Sciatic nerve (tissue), 2 donors: ENCODE measurements around the gene NAA10. TPM values are rescaled to one million over a fixed set of nuclear protein-coding genes. Genes with fewer than 3 reads are reported as not detected.

Experiments
- ATAC-seq: fragments of 200-7000 bp; cut with Tn5 transposase; one replicate; pipeline ENCODE4 v1.9.1; 2020; ENCODE audit warnings: mild to moderate bottlenecking, moderate library complexity
- DNase-seq: peaks from one replicate; pipeline ENCODE4 v3.0.0-alpha.2; 2020; ENCODE audit warnings: low spot score
- intact Hi-C: fragments of 100-400 bp; cut with DNase I; formaldehyde crosslinking; loops from one replicate; pipeline ENCODE4 v1.14.2; 2022
- total RNA-seq: library from RNA; stranded (reverse); fragmentation: NEBNext Ultra II Directional; extraction: Animal tissue kit (Norgen Biotek cat#: 25700); gene quantifications from one replicate; pipeline ENCODE4 v1.2.1, GENCODE V29; 2021
- donor health status: DM: no; HTN: no; CAD: no.
- donor health status: DM: no; HTN: no; CAD: no.

NAA10 gene
- total RNA-seq, 1 donor from 2014 or later = 73.6 TPM

DNA sequence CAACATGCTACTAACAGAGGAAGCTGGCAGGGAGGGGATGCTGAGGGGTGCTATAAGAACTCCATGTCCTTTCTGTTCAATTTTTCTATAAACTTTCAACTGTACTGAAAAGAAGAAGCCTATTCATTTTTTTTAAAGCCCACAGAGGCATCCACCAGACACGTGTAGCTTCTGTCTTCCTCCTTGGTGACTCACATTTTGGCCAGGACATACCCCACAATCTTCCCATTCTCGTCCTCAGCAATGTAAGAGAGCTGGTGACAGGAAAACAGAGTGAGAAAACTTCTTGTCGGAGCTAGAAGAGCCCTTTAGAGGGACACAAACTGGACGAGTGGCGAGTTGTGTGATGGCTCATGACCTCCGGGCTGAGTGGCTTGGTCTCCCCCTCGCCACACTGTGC lies 1.1 kb downstream of the NAA10 start:
- intact Hi-C loops = no loop called here
- ATAC-seq (no peak), DNase-seq (no peak)

DNA sequence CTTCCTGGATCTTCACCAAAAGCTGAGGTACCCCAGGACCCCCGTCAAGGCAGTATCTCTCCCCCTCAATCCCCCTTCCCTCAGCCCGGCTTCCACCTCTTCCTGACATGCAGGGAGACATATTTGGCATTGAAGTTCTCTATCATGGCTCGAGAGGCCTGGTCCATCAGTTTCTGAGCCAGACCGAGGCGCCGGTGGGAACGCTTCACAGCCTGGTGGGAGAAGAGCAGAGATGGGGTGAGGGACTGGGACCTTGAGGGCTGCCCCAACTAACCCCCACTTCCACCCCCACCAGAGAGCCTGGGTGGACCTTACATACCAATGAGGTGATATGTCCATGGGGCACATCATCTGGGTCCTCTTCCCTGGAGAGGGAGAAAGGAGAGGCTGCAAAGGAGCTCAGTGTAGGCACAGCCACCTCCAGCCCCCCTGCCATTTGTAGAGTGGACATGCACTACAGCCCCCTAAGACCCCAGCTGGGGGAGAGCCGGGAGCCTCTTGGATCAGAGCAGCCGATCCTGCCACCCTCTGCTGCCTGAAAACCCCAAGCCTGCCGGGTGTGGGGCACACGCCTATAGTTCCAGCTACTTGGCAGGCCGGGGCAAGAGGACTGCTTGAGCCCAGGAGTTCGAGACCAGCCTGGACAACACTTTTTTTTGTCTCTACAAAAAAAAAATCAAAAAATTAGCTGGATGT lies 2.5 kb downstream of the NAA10 start:
- no peak for DNase-seq
- intact Hi-C loops = no loop called here
- no peak for ATAC-seq

DNA sequence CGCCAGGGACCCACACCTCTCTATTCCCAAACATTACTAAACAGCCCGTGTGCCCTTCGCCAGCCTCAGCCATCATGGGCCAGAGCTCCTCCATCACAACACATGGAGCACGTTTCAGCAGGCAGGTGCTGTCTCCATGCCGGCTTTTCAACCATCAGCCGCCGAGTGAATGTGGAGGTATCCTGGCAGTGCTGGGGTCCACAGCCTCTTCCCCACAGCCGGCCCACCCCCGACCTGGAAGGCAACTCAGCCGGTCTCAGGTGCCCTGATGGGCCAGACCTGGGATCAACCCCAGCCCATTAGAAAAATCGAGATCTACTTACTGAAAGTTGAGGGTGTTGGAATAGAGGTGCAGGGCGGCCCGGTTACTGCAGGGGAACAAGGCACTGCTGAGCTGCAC lies 3.1 kb downstream of the NAA10 start:
- DNase-seq (no peak), ATAC-seq (no peak)
- intact Hi-C loops = no loop called here

DNA sequence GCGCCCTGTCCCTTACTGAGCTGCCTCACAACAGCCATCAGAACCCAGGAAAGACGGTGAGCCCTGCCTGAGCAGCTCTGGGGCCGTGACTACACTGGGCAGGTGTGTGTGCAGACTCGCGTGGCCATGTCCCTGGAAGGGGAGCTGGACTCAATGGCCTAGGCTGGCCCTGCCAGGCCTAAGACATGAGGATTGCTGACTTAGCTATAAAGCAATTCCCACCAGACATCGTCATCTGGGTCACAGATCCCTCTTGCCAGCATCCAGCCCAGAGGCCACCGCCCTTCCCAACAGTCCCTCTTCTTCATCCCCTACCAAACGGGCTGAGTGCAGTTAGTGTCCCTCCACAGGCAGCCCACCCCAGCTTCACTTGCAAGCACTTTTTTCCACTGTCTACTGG lies 3.7 kb downstream of the NAA10 start:
- DNase-seq (no peak), ATAC-seq (no peak)
- intact Hi-C loops = no loop called here

DNA sequence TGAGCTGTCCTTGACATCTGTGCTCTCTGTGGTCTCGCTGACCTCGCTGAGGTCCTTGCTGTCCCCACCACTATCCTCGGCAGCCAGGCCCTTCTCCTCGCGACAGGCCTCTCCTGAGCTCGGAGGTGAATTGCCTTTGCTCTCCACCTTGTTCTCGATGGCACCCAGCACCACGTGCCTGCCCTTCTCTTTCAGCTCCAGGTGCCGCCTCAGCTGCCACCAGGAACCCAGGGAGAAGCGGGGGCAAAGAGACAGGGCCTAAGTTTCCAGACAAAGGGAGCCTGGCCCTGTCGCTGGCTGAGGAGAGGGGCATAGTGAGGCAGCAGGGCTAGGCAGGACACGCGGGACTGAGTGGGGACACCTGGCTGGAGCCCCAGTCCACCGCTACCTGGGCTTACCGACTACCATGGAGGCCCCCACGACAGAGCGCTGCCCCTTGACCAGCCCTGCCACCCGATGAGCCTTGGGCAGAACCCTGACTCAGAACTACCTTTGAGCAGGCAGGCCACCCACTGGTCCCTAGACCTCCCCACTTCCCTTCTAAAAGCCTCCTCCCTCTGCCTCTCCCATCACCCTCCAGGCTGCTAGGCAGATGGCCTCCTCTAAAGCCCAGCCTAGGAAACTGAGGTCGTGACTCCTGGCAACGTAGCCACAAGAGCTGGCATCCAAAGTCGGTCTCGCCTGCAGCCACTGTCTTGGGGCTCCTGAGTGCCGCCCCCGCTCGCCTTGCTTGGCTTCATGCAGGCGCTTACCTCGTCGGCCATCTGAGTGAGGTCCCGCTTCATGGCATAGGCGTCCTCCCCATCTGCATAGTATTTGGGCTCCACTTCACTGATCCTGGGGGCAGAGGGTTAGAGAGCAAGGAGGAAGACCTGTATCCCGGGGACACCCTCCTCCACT lies 4.6 kb downstream of the NAA10 start:
- ATAC-seq = no peak
- intact Hi-C loops = no loop called here
- DNase-seq = no peak

DNA sequence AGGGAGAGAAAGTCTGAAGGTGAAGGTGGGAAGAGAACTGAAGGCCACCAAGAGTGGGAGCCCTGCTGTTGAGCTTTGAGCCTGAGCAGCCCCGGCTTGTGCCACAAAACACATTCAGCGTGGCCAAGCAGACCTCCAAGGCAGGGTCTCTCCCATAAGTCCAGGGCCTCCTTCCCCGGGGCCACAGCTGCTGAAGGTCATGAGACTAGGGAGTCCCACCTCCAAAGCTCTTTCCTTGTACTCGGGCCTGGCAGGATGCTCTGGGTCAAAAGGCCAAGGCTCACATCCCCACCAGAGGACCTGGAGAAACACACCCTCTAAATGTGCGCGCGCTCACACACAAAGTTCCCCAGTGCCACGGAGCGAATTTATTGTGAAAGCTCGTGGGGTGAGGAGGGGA lies 5.3 kb downstream of the NAA10 start:
- intact Hi-C loops = no loop called here
- DNase-seq (no peak), ATAC-seq (no peak)

DNA sequence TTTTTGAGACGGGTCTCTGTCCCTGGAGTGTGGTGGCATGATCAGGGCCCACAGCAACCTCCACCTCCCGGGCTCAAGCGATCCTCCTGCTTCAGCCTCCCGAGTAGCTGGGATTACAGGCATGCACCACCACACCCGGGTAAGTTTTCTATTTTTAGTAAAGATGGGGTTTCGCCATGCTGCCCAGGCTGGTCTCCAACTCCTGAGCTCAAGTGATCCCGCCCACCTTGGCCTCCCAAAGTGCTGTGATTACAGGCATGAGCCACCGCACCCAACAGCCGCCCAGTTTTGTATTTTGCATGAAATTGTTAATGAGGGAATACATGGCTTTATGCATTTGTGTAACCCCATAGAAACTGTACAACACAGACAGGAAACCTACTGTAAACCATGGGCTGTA lies 6.0 kb downstream of the NAA10 start:
- ATAC-seq (no peak), DNase-seq (no peak)
- intact Hi-C loops = no loop called here

DNA sequence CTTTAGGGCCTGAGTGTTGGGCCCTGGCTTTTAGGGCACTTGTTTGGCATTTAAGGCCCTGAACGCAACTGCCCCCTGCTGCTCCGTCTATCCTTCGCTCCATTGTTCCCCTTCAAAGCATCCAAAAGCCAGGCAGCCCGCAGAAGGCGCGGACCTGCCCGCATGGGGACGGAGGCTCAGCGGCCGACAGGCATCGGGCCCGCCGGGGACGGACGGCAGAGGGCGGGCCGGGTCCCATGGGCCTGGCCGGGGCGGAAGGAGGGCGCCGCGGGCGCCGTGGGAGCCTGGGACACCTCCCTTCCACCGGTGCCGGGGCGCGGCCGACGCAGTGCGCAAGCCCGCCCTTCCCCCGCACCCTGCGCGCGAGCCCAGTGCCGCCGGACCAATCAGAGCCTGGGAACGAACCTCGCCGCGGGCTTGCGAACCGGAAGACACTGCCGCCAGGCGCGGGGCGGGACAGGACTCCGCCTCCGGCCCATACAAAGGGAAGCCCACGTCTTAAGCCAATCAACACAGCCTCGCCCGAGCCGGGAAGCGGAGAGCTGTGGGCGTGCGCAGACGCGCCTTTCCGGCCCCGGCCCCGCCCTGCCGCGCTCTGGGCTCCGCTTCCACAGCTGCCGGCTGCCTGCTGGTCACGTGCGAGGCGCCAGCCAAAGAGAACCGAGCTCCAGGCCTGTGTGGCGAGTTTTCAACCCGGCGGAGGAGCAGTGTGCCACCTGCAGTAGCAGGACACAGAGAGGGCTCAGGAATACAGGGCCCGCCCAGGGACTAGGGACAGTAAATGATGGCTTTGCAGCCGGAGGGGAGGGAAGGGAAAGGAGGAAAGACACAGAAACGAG lies 6.7 kb downstream of the NAA10 start:
- intact Hi-C loops = no loop called here

DNA sequence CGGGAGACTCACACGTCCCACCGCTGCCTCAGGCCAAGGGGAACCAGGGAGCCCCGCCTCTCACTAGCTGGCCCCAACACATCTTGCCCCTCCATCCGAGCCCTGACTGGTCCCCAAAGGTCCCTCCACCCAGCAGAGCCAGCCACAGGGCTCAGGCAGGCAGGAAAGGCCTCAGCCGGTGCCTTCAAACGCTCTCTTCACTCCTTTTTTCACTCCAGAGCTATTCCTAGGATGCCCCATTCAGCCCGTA lies 7.2 kb downstream of the NAA10 start:
- intact Hi-C loops = no loop called here
- DNase-seq = no peak
- ATAC-seq = no peak

More for the DNA sequence above, 6.7 kb downstream of the NAA10 start:
- peak; percentile 97 for ATAC-seq
- peak; percentile 96 for DNase-seq

DNA sequence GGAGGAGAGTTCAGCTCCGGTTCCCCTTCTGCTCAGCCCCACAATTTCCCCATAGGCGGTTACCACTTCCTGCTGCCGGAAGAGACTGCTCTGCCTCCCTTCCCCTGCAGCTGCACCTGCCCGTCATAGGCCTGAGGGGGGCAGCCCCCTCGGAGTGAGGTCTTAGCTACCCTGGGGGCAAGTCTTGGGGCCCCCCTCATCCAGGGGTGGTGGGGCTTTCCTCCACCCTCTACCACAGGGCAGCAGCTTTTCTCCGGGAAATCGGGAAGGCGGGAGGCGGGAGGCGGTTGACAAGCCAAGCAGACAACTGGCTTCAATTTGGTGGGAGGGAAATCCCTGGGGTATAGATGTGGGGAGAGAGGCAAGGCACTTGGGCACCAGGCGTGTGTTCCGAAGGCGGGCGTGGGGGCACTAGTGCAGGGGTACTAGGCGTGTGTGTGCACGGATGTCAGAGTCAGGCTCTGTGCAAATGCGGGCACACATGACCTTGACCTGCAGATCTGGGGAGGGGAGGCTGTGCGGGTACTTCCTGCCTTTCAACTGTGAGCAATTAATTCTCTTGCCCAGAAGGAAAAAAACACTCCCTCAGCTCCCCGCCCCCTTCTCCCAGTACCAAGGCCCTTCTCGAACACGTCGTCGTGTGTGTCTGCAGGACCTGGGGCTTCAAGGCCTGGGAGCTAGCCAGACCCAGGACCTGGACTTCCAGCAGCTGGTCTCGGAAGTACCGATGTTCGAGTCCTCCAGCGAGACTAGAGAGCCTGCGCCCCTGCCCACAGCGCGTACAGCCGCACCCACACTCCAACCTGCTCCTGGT lies 7.8 kb downstream of the NAA10 start:
- intact Hi-C loops = no loop called here
- peak; percentile 14 for ATAC-seq
- no peak for DNase-seq

DNA sequence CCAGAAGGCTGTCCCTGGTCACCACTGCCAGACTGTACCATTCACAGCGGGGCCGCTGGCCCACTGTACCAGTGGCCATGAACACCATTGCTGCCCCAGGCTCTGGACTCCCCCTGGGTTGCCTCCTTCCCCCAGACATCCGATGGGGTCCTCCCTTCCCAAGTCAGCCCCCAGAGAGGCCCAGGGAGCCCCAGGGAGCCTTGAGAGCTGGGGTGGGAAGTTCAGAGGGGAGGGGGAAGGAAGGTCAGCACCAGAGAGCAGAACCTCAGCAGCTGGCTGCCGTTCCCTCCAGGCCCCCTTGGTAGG lies 8.3 kb downstream of the NAA10 start:
- ATAC-seq (no peak), DNase-seq (no peak)
- intact Hi-C loops = no loop called here

DNA sequence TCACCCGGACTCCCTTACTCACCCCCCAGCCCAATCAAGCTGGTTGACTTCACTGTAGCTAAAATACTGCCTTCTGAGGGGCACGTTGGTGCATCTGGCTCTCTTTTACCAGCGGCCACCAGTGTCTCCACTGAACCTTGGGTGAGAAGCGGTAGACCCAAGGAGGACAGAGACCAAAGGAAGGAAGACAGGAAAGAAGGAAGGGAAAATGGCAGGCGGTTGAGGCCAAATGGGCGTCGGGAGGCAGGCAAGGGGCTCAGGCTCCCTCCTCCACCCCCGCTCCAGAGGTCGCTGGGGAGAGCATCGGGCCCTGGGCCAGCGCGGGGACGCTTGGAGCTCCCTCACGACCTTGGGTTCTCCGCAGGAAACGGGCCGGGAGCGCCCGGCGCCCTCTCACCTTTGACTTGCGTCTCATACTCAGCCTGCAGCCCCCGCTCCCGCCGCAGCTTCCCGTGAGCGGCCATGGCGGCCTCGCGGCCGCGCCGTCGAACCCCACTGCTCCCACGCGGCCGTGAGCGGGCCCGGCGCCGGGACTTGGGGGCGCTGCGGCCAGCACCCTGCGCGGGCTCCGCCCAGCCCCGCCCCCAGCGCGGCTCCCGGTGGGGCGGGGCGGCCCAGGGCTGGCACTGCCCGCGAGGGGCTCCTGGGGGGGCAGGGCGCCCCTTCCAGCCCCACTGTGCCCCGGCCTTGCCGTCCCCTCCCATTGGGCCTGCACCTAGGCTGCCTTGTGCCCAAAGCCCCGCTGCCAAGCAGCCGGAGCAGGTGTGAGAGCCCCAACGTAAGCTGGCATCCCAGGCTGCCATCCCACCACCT lies 8.9 kb downstream of the NAA10 start, which contains the start of gene ARHGAP4:
ARHGAP4 (minus strand) TSS at position 526 of the 813 bp plus-strand sequence; CDS start at position 464, 62 bp downstream.
- intact Hi-C loops = no loop called here
- DNase-seq (no peak), ATAC-seq (no peak)

DNA sequence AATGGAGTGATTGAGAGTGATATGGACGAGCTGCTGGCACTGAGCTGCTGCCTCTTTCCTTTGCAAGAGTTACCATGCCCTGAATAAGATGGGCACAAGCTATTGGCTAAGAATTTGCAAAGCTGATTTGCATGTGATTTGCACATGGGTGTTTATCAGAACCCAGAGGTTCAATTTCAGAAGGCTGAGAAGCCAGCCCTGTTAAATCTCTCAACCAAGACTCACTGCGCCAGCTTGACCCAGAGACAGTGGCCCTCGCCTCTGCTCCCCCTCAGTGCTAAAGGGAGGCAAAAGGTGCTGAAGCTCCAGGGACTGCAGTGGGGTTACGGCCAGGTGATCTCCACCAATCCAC lies 9.5 kb downstream of the NAA10 start:
- no peak for DNase-seq
- intact Hi-C loops = no loop called here
- ATAC-seq = no peak

DNA sequence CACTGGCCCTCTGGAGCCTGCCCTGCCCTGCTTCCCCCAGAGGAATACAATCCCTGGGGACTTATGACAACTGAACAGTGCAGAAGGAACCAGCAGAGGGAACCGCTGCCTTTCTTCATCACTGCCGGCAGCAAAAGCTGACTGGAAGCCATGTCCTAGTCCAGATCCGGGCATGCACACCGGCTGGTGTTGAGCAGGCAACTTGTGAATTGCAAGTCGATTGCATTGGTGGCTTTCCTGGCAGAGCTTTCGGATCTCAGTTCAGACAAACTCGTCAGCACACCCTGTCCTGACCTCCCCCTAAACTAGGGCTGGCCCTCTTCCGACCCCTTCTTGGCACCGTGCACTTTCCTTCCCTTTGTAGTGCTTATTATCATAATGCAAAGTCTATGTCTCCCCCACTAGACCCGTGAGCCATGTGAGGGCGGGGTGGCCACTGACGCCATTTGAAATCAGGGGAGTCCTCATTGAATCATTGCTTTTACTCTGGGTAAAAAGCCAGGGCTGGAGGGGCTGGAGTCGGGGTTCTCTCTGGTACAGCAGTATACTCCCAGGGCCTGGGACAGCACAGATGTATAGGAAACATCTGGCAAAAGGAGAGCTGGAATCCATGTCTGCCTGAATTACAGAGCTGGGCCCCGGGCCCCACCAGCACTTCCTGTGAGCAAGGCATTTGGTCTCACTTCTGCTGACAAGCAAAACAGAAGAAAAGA lies 10.5 kb downstream of the NAA10 start:
- DNase-seq (no peak), ATAC-seq (no peak)
- intact Hi-C loops = no loop called here

DNA sequence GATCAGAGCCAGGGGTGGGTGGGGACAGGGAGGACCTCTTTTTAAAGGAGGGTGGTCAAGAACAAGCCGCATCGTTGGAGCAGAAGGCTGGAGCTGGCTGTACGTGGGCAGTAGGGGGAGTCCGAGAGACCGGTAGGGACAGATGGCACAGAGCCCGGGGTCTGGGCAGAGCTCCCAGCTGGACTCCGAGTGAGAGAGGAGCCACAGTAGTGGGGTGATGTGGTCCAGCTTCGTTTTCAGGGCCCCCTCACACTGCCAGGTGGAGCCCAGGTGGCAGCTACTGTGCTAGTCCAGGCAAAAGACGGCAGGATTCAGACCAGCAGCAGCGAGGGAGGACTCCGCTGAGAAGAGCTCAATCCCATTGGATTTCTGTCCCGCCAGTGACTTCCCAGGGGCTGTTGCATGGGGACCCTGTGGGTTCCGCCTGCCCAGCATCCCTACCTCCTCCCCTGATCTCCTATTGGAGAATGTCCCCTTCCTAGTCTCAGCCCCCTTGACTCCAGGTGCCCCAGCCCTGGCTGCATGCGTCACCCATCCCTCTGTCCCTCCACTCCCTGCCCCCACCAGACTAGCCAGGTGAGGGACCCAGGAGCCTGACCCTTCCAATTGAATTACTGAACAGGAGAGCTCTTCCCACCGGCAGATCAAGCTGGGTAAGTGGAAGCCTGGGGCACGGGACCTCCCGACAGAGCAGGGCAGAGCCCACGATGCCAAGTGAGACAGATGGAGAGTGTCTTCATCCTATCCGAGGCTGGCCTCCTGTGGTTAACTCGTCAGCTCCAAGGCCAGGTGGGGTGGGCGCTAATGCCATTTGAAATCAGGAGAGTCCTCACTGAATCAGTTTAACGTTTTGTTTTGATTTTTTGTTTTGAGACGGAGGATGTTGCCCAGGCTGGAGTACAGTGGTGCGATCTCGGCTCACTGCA lies 11.6 kb downstream of the NAA10 start:
- intact Hi-C loops = no loop called here
- DNase-seq = peak; percentile 87
- peak; percentile 62 for ATAC-seq

DNA sequence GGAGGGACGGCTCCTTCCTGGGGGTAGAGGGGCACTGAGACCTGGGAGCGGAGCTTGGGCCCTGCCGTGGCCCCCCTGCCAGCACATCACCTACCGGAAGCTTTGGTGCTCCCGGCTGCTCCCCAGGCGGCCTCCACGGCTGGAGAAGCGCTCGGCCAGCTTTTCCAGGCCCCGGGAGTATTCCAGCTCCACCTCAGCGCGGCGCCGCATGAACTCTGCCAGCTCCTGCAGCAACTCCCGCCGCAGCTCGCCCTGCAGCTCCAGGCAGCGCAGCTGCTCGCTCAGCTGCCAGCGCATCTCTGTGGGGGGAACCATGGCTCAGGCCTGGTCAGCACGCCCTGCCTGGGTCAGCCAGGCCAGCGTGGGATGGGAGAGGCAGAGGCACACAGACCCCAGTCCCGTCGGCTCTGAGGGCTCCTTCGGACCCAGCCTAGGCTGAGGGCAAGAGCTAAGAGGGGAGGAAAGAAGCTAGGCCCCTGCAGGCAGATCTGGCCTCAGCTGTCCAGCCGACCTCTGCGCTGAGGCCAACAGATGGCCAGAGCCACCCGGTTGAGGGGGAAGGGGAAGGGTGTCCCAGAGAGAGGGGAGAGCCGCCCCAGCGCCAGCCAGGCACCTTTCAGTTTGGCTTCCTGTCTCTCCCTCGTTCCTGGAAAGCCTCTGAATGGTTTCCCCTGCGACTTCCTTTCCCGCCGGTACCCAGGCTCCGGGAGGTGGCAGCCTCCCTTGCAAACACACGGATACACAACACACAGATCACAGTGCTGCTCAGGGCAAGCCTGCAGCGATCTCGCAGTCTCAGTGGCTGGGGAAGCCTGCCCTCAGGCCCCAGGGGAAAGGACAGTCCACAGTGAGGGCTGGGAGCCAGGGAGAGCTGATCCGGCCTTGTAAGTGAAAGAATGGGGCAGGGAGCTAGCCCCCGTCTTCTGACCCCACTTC lies 13.1 kb downstream of the NAA10 start:
- DNase-seq = no peak
- peak; percentile 50 for ATAC-seq
- intact Hi-C loops = no loop called here
